Non-pigmented ciliary epithelial cell (primary cell): Measurements from ENCODE around the gene NUSAP1.
"Not testable (repeated sequence)": the region's sequence is repeated elsewhere in the genome, so short reads cannot be mapped to it uniquely, and the experiment has no call there.

Source experiments
- DNase-seq: peaks from one replicate; pipeline ENCODE4 v3.0.0-alpha.2; 2010; ENCODE audit warnings: low read depth

NUSAP1 gene

DNA sequence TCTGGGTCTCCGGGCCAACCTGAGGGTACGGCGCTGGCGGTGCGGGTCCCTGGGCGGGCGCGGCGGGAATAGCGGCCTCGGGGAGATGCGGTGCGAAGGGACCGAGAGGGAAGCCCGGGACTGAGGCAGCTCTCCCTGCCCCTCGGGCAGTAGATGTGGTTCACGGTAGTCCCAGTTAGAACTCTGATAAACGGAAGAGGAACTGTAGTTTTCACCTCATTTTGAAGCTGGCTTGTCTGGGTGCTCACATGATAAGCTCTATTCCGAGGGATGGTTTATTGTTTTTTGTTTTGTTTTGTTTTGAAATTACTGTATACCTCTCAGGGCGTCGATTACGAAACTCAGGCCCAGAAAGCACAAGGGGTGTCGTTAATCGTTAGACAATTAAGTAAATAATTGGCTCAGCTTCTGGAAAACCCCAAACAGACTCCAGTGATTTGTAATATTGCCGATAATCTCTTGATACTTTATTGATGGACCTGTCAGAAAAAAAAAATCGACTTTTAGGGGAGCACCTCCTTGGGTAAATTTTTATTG lies 413 bp downstream of the NUSAP1 start:
- DNase-seq = no peak

DNA sequence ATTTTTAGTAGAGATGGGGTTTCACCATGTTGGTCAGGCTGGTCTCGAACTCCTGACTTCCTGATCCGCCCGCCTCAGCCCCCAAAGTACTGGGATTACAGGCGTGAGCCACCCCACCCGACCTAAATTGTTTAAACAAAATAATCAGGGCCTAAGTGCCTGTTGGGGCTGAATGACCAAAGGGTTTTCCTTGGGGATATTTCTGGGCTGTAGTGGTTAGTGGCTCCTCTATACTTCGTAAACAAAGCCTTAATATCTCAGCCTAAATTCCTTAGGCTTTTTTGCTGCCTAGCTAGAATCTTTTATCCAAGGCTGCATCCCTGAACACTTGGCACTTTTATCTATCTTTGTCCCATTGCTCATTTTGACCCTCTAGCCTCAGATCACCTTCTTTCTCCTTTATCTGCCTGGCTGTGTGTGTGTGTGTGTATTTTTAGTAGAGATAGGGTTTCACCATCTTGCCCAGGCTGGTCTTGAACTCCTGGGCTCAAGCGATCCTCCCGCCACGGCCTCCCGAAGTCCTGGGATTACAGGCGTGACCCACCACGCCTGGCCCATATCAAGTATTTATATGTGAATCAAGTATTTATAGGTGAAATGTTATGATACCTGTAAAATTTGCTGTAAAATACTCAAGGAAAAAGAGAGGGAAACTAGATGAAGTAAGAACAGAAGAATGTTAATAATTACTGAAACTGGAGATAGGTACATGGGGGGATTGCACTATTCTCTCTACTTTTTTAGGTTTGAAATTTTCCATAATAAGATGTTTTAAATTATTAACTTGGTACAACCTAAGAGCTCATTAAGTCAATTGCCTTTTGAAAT lies 1.8 kb downstream of the NUSAP1 start:
- no peak for DNase-seq

DNA sequence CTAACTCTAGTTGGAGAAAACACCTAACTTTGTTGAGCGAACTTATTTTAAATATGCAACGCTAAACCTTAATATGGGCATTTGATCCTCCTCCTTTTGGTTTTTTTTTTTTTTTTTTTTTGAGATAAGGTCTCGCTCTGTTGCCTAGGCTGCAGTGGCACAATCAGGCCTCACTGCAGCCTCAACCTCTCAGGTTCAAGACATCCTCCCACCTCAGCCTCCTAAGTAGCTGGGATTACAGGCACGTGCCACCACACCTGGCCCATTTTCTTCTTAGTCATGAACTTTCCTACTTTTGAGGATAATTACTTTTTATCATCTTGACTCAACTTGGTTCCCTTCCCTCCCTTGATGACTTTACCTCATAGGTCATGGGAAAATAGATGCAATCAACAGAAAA lies 3.9 kb downstream of the NUSAP1 start:
- no peak for DNase-seq

DNA sequence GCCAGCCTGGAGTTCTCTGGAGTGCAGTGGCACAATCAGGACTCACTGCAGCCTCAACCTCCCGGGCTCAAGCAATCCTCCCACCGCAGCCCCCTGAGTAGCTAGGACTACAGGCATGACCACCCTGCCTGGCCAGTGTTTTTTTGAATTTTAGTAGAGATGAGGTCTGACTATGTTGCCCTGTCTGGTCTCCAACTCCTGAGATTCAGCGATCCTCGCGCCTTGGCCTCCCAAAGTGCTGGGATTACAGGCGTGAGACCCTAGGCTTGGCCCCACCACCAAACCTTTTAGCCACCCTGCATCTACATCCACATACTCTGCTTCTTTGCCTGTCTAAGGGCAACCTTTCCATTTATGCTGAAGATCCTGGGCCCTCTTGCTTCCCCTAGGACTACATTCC lies 4.4 kb downstream of the NUSAP1 start:
- no peak for DNase-seq

DNA sequence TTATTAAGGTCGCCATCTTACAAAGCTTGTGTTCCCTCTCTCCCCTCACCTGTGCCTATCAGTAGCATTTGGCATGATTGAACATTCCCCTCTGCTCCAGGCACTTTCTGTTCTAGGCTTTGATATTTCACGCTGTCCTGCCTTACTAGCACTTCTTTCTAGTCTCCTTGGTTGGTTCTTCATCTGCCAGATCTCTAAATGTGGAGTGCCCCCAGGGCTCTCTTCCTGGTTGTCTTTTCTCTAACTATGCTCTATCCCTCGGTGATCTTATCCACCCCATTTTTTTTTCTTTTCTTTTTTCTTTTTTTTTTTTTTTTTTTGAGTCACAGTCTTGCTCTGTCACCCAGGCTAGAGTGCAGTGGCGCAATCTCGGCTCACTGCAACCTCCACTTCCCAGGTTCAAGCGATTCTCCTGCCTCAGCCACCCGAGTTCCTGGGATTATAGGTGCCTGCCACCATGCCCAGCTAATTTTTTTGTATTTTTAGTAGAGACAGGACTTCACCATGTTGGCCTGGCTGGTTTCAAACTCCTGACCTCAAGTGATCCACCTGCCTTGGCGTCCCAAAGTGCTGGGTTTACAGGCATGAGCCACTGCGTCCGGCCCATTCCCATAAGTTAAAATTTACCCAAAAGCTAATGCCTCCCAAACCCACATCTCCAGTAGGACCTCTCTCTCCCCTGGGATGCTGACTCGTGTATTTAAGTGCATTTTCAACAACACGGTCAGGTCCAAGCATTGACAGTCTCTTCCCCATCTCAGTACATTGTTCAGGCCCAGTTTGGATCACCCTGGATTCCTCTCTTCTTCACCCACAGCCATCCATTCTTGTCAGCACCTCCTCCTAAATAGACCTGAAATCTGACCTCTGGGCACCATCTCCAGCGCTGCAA lies 5.2 kb downstream of the NUSAP1 start:
- DNase-seq = no peak

DNA sequence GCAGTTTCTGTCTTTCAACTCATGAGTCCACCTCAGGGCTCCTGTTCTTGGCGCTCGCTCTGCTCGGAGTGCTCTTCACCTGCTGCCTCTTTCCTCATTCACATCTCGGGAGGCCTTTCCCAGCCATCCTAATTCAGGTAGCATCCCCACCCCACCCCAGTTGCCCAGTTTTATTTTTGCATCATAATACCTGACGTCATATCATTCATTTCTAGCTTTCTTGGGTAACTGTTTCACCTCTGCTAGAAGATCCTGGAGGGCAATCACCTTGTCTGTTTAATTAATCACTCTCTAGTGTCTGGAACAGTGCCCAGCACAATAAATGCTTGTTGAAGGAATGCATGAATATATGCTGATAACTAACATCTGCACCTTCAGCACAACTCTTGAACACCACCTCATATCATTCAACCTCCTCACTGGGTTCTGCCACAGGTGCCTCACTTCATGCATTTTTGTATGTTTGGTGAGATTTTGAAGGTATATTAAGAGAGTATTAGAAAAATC lies 7.6 kb downstream of the NUSAP1 start:
- DNase-seq = no peak

DNA sequence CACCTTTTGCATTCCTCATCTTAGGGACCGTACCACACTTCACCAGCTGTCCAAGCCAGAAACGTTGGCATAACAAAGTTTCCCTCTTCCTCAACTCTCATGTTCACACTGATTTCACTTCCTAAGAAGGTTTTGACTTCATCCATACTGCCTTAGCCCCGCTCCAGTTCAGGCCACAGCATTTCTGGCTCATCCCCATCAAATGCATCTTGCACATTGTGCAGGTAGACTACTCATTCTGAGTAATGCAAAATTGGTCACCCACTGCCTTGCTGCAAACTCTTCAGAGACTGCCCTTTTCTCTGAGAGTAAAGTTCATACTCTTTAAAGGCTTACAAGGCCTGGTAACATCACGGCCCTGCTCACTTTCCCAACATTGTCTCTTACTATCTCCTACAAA lies 8.8 kb downstream of the NUSAP1 start:
- DNase-seq = no peak

DNA sequence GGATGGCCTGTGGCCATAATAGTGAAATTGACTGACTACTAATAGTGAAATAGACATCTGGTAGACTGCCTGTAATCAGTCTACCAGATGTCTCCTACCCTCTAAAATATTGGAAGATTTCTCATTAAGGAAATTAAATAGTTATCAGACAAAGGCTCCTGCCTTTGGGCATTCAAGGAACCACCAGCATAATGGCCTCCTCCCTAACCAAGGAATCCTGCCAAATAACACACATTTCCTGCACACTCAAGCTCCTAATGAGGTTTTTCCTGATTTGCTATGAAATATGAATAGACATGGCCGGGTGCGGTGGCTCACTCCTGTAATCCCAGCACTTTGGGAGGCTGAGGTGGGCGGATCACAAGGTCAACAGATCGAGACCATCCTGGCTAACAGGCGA lies 14.6 kb downstream of the NUSAP1 start:
- no peak for DNase-seq

DNA sequence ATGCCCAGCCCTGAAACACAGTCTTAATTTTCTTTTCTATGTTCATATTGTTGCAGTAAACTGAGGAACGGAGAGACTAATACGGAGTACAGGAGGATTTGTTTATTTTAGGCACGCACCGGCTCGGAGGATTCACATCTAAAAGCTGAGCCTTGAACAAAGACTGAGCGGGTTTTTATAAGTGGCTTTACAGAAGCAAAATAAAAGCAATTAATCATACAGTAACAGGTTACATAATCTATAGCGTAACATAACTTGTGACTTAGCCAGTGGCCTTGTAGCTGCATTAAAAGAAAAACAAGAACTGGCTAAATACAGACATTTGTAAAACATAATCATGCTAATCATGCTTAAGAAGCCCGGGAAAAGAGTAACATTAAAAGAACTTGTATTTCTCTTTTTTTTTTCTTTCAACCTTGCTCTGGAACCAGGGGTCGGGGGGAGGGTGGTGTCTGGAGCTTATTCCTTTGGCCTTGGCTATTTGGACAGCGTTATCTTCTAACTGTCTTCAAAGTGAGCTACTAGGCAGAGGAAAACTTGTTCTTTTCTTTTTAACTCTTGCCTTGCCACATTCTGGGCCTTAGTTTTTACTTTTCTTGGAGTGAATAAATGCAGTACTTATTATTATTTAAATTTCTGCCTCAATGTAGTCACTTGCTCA lies 17.5 kb downstream of the NUSAP1 start:
- DNase-seq = no peak

DNA sequence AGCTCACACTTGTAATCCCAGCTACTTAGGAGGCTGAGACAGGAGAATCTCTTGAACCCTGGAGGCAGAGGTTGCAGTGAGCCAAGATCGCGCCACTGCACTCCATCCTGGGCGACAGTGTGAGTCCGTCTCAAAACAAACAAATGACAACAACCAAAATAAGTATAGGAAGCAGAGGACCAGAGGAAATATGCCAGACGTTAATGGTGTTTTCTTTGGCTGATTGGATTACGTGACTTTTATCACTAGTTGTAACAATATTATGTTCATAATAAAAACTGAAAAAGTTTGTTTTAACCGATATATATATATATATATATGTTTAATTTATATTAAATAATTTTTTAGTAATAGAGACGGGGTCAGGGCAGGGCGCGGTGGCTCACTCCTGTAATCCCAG lies 21.7 kb downstream of the NUSAP1 start:
- no peak for DNase-seq

DNA sequence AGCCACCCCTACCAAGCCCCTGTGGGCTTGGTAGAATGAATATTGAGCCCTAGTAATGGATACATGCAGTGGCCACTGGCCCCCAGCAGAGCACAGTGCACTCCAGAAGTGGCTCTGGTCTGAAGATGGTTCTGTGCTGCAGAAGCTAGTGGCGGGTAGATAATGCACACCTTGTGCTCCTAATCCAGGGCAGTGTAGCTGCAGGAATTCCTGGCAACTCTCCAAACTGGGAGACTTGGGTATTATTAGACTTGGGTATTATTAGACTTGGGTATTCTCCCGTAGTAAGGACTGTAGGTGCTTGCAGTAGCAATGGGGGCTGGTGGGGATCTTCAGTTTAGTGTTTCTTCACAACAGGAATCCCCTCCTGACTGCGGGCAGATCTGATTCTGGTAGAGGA lies 34.7 kb downstream of the NUSAP1 start:
- no peak for DNase-seq

DNA sequence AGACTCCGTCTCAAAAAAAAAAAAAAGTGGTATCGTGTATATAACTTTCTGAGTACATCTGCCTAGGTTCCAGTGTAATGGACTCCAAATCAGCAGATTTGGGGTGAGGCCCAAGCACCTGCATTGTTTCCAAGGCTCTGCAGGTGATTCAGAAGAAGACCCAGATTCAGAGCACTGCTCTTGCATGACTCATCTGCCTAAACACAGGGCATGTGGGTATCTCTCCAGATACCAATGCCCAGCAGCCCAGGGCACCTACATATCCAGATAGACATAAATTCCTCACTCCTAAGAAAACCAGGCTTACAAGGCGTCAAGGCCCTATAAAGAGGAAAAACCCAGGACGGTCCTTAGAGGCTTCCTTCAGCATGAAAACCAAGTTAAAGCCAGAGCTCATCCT lies 45.3 kb downstream of the NUSAP1 start:
- no peak for DNase-seq

DNA sequence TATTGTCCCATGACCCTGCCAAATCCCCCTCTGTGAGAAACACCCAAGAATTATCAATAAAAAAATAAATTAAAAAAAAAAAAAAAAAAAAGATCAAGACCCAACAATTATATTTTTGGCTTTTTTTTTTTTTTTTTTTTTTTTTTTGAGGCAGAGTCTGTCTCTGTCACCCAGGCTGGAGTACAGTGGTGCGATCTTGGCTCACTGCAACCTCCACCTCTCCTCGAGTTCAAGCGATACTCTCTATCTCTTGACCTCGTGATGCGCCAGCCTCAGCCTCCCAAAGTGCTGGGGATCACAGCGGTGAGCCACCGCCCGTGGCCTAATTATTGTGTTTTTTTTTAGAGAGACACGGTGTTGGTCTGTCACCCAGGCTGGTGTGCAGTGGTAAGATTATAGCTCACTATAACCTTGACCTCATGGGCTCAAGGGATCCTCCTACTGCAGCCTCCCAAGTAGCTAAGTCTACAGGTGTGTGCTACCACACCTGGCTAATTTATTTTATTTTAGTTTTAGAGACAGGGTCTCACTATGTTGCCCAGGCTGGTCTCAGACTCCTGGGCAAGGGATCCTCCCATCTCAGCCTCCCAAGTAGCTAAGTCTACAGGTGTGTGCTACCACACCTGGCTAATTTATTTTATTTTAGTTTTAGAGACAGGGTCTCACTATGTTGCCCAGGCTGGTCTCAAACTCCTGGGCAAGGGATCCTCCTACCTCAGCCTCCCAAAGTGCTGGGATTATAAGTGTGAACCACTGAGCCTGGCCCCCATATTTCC lies 51.5 kb downstream of the NUSAP1 start:
- not testable (repeated sequence) for DNase-seq

DNA sequence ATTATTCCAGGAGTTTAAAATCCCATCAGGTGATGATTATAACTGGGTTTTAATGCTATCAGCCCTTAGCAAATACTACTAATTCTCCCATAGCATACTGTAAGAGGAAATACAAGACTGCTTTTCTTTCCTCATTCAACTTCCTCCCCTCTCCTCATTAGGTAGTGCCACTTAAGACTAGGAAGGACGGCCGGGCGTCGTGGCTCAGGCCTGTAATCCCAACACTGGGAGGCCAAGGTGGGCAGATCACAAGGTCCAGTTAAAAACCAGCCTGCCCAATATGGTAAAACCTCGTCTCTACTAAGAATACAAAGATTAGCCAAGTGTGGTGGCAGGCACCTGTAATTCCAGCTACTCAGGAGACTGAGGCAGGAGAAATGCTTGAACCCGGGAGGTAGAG lies 55.0 kb downstream of the NUSAP1 start:
- no peak for DNase-seq

DNA sequence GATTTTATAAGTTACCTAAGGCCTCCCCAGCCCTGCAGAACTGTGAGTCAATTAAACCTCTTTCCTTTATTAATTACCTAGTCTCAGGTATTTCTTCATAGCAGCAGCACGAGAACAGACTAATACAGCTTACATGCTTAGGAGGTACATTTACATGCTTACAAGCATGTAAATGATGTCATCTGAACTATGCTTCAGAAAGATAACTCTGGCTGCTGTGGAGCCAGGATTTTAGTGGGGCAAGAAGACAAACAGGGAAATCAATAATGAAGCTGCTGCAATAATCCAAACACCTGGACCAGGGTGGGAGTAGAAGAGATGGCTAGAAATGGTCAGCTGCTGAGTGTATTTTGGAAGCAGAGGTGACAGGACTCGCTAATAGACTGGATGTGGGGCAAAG lies 60.0 kb downstream of the NUSAP1 start:
- DNase-seq = no peak

DNA sequence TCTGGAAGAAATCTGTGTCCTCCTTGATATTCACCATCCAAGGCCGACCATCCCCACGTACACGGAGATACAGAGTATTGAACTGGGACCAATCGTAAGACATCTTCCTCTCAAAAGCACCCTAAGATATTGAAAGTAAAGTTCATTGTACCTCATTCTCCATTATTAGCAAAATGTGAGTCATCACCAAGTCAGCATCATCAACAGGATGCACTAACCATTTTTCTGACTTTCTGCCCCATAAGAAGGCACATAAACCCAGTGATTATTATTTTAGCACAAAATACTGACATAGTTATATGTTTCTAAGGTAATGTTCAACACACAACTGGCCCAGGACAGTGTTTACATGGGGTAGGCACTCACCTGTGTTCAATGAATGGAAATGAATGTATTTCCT lies 62.2 kb downstream of the NUSAP1 start:
- DNase-seq = no peak

DNA sequence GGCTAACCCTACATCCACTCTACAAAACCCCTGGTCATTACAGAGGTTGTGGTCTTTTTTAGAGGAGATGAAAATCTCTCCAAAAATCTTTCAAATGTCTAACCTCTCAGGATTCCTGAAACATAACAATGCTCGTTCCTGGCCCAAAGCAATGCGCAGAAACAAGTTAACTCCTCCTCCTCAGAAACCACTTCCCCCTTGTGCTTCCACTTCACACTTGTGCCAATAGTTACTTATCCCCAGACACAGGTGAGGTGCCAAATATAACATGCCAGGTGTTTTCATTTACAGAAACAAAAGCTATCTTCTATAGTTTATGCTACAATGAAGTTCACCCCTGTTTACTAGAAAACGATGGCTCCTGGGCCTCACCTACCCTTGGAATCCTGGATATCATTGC lies 63.4 kb downstream of the NUSAP1 start:
- DNase-seq = no peak

DNA sequence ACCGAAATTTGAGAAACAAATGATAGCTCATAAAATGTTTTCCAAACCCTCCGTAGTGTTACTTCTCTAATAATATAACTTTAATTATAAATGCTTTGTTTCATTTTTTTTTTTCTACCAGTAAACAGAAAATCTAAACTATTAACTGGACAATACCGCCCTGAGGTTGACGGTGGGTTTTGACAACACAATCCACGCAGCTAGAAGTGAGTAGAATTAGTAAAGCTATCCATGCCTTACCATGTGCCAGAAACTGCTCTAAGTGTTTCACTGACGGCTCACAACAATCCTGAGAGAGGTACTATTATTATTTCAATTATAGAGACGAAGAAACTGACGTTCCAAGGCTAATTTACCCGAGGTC lies 69.2 kb downstream of the NUSAP1 start:
- no peak for DNase-seq

DNA sequence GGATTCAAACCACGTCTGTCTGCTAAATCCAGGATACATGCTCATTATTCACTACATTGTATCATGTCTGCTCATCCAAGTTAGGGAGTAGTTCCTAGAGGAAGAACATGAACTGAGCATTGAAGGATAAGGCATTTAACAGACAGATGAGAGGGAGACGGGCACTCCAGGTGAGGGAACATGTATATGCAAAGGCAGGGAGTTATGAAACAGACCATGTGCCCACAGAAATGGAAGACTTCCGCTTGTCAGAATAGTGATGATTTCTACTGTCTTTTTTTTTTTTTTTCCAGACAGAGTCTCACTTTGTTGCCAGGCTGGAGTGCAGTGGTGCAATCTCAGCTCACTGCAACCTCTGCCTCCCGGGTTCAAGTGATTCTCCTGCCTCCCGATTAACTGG lies 74.7 kb downstream of the NUSAP1 start:
- no peak for DNase-seq

DNA sequence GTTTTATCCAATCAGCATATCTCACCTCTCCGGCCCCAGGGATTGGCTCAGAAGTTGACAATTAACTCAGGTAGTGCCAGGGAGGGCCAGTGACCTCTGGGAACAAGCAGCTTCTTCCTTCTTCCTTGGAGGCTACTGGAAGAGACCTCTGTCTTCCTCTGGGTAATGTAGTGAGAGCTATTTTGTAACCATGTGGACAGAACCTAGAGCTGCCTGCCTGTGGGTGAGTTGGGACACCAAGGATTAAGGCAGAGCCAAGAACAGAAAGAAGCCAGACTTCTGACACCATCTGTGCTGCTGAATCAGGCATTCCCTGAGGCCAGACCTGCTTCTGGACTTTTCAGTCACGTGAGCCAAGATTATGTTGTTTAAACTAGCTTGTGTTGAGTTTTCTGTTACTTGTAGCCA lies 75.6 kb downstream of the NUSAP1 start:
- DNase-seq = peak; percentile 23

DNA sequence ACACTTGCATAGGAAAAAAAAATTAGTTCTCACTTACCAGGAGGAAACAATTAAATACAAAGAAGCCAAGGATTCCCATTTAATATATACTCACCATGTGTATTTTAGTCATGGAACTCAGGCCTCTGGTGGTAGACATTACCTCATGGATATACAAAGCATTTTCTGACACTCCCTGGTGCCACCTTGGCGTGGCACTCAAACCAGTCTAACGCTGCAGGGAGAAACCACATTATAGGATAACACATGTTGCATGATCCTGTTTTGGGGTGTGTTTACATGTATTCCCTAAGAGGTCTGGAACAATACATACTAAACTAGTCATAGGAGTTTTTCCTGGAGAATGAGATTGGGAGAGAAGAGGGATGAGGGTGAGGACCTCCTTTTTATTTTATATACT lies 78.3 kb downstream of the NUSAP1 start:
- DNase-seq = no peak

DNA sequence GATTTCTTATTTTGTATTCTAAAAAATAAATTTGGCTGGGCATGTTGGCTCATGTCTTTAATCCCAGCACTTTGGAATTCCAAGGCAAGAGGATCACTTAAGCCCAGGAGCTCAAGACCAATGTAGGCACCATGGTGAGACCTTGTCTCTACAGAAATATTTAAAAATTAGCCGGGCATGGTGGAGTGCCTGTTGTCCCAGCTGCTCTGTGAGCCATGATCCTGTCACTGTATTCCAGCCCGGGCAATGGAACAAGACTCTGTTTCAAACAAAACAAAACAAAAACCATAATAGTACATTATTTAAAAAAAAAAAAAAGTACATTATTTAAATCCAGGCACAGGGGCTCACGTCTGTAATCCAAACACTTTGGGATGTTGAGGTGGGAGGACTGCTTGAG lies 78.8 kb downstream of the NUSAP1 start:
- DNase-seq = no peak
